OCI-LY7 (cell line): ENCODE data around the gene PIRT.

Experiments used
- CTCF ChIP-seq: fragments of 200-600 bp; sonication (generic); conservative IDR thresholded peaks from 2 replicates; pipeline ENCODE4 v1.5.1; 2014; ENCODE audit warnings: mild to moderate bottlenecking, antibody characterized with exemption, low read length, moderate library complexity, mixed read lengths
- EZH2phosphoT487 ChIP-seq: fragments of 200-600 bp; sonication (generic); IDR thresholded peaks from 2 replicates; pipeline ENCODE4 v1.6.1; 2018; ENCODE audit warnings: low read depth, borderline replicate concordance, mild to moderate bottlenecking, mixed run types, antibody characterized with exemption, low read length, moderate library complexity, mixed read lengths

GRCh38 chr17:10824874-10825273 lies 13.0 kb downstream of the PIRT start:
- no peak for TF ChIP-seq CTCF
- TF ChIP-seq EZH2phosphoT487, result no peak
